Left lung (tissue), 10 donors: ENCODE results near the gene PARVB. TPM values are rescaled to one million over a fixed set of nuclear protein-coding genes. Genes with fewer than 3 reads are reported as not detected.

Source experiments
- ATAC-seq: fragments of 200-7000 bp; cut with Tn5 transposase; one replicate; pipeline ENCODE4 v1.9.1; 2020; ENCODE audit warnings: moderate library complexity
- DNase-seq, 4 donors: peaks; one replicate each; pipeline ENCODE4 v3.0.0-alpha.2; 2013 to 2020
- H3K27ac ChIP-seq, 2 donors: fragments of 200-600 bp; sonication (generic) in 1 of 2; one replicate each; pipeline versions ENCODE4 v1.5.0 to v1.8.0; 2020 to 2021
- H3K27me3 ChIP-seq, 2 donors: fragments of 200-600 bp; sonication (generic) in 1 of 2; one replicate each; pipeline versions ENCODE4 v1.5.0 to v1.8.0; 2020 to 2021
- H3K36me3 ChIP-seq, 2 donors: fragments of 200-600 bp; sonication (generic) in 1 of 2; one replicate each; pipeline versions ENCODE4 v1.5.0 to v1.8.0; 2020 to 2021
- H3K4me1 ChIP-seq, 2 donors: fragments of 200-600 bp; one replicate each; pipeline ENCODE4 v1.8.0; 2021
- H3K4me3 ChIP-seq, 2 donors: fragments of 200-600 bp; sonication (generic) in 1 of 2; one replicate each; pipeline versions ENCODE4 v1.5.0 to v1.8.0; 2020 to 2021; ENCODE audit warnings: mild to moderate bottlenecking in 1 of 2
- H3K9me3 ChIP-seq, 2 donors: fragments of 200-600 bp; sonication (generic) in 1 of 2; one replicate each; pipeline versions ENCODE4 v1.5.0 to v1.8.0; 2020 to 2021
- CTCF ChIP-seq, 2 donors: fragments of 200-600 bp; sonication (generic) in 1 of 2; IDR thresholded peaks; one replicate each; pipeline versions ENCODE4 v1.5.0 to v1.8.0; 2021; ENCODE audit warnings: antibody characterized with exemption in 2 of 2
- intact Hi-C, 2 donors: fragments of 100-400 bp; cut with DNase I; formaldehyde crosslinking; loops; one replicate each; pipeline versions ENCODE4 v1.11.2 to v1.14.2; 2022
- polyA plus RNA-seq, 6 donors: library from polyadenylated mRNA; unstranded; fragments of 120-200 nt; gene quantifications; one replicate each; pipeline ENCODE4 v1.2.1, GENCODE V29; 2013; ENCODE audit not compliant: insufficient read length in 6 of 6
- total RNA-seq, 2 donors: library from RNA; stranded (reverse); fragmentation: NEBNext Ultra II Directional; extraction: Animal tissue kit (Norgen Biotek cat#: 25700); gene quantifications; one replicate each; pipeline ENCODE4 v1.2.1, GENCODE V29; 2021
- donor health status: DM: no; HTN: yes; CAD: no.
- donor health status: DM: no; HTN: no; CAD: no.

Gene PARVB
- total and polyA plus RNA-seq, 8 donors, result 31.7 to 53.7 (median 34.0) TPM

GRCh38 chr22:44203203-44203602, 179.1 kb downstream of the PARVB start:
- Histone ChIP-seq H3K27me3 (peaks cover 0 to 23% of the 10 kb centered on the region in 2 donors), H3K27ac (no peak overlapping the region), H3K4me1 (no peaks in the 10 kb centered on the region), H3K4me3 (no peak overlapping the region), H3K36me3 (peaks cover 0 to 63% of the 10 kb centered on the region in 2 donors), H3K9me3 (no peaks in the 10 kb centered on the region)
- no peak for TF ChIP-seq CTCF (IDR thresholded peaks at IDR 0.05)
- intact Hi-C loops, result no loop called here
- ATAC-seq, result no peak
- no peak for DNase-seq

GRCh38 chr22:44204739-44205515, 180.8 kb downstream of the PARVB start:
- no peak for ATAC-seq
- Histone ChIP-seq H3K4me3 (no peak overlapping the region), H3K4me1 (no peaks in the 10 kb centered on the region), H3K9me3 (peaks cover 0 to 3% of the 10 kb centered on the region in 2 donors), H3K27ac (no peak overlapping the region), H3K36me3 (peaks cover 0 to 49% of the 10 kb centered on the region in 2 donors), H3K27me3 (peaks cover 0 to 23% of the 10 kb centered on the region in 2 donors)
- TF ChIP-seq CTCF (IDR thresholded peaks at IDR 0.05), result no peak
- intact Hi-C loops, result no loop called here
- DNase-seq, result no peak

- H3K27me3 ChIP-seq, result peaks cover 0 to 20% of the 10 kb centered on the region in 2 donors
- ATAC-seq, result no peak
Measured at GRCh38 chr22:44205516-44206329, 181.6 kb downstream of the PARVB start.

GRCh38 chr22:44206330-44206645, 182.2 kb downstream of the PARVB start:
- no peak for TF ChIP-seq CTCF (IDR thresholded peaks at IDR 0.05)
- no peaks in the 10 kb centered on the region for H3K4me1 ChIP-seq
- no peak overlapping the region for H3K27ac ChIP-seq
- H3K9me3 ChIP-seq, result peaks cover 0 to 3% of the 10 kb centered on the region in 2 donors
- intact Hi-C loops, result no loop called here
- no peak for DNase-seq
- H3K27me3 ChIP-seq, result peaks cover 0 to 14% of the 10 kb centered on the region in 2 donors
- no peak overlapping the region for H3K4me3 ChIP-seq
- peaks cover 0 to 36% of the 10 kb centered on the region in 2 donors for H3K36me3 ChIP-seq
- no peak for ATAC-seq

More at GRCh38 chr22:44205516-44206329, 181.6 kb downstream of the PARVB start:
- intact Hi-C loops, result no loop called here
- Histone ChIP-seq H3K27ac (no peak overlapping the region), H3K9me3 (peaks cover 0 to 3% of the 10 kb centered on the region in 2 donors), H3K36me3 (peaks cover 0 to 41% of the 10 kb centered on the region in 2 donors), H3K4me1 (no peaks in the 10 kb centered on the region), H3K4me3 (no peak overlapping the region)
- DNase-seq, result no peak
- no peak for TF ChIP-seq CTCF (IDR thresholded peaks at IDR 0.05)

- H3K27ac ChIP-seq, result no peak overlapping the region
- peaks cover 0 to 3% of the 10 kb centered on the region in 2 donors for H3K9me3 ChIP-seq
- intact Hi-C loops, result no loop called here
- no peak overlapping the region for H3K4me3 ChIP-seq
- peaks cover 0 to 10% of the 10 kb centered on the region in 2 donors for H3K27me3 ChIP-seq
- ATAC-seq (no peak), DNase-seq (no peak)
- no peak for TF ChIP-seq CTCF (IDR thresholded peaks at IDR 0.05)
- H3K36me3 ChIP-seq, result peaks cover 0 to 31% of the 10 kb centered on the region in 2 donors
- H3K4me1 ChIP-seq, result no peaks in the 10 kb centered on the region
Measured at GRCh38 chr22:44206696-44207095, 182.6 kb downstream of the PARVB start.
